OCI-M2 (cell line): Measurements from ENCODE around the gene KCNJ14.
"Not testable (repeated sequence)": the region's sequence is repeated elsewhere in the genome, so short reads cannot be mapped to it uniquely, and the experiment has no call there.

Source experiments
- DNase-seq: peaks from one replicate; lab custom pipeline; 2025; ENCODE audit not compliant: unreplicated experiment; lab: John Stamatoyannopoulos, UW

KCNJ14 gene

GRCh38 chr19:48470856-48471255 lies 15.5 kb downstream of the KCNJ14 start:
- no peak for DNase-seq

GRCh38 chr19:48471836-48472235 lies 16.5 kb downstream of the KCNJ14 start:
- no peak for DNase-seq

GRCh38 chr19:48473161-48473966 lies 18.0 kb downstream of the KCNJ14 start:
- DNase-seq = no peak

GRCh38 chr19:48474084-48474592 lies 18.8 kb downstream of the KCNJ14 start:
- DNase-seq = no peak

- DNase-seq = no peak
These were observed 20.1 kb downstream of the KCNJ14 start for GRCh38 chr19:48475369-48476068.

GRCh38 chr19:48476176-48476575 lies 20.8 kb downstream of the KCNJ14 start:
- DNase-seq = no peak

- no peak for DNase-seq
These were observed 21.8 kb downstream of the KCNJ14 start for GRCh38 chr19:48477067-48477685.

- no peak for DNase-seq
These were observed 22.4 kb downstream of the KCNJ14 start for GRCh38 chr19:48477698-48478338.

GRCh38 chr19:48478339-48479256 lies 23.2 kb downstream of the KCNJ14 start:
- DNase-seq = no peak

- no peak for DNase-seq
These were observed 24.3 kb downstream of the KCNJ14 start for GRCh38 chr19:48479686-48480085.

GRCh38 chr19:48480183-48480557 lies 24.8 kb downstream of the KCNJ14 start:
- no peak for DNase-seq

- no peak for DNase-seq
These were observed 25.5 kb downstream of the KCNJ14 start for GRCh38 chr19:48480558-48481500.

- no peak for DNase-seq
These were observed 26.7 kb downstream of the KCNJ14 start for GRCh38 chr19:48481846-48482639.

GRCh38 chr19:48483301-48483700 lies 27.9 kb downstream of the KCNJ14 start:
- no peak for DNase-seq

GRCh38 chr19:48484247-48484893 lies 29.0 kb downstream of the KCNJ14 start:
- no peak for DNase-seq

GRCh38 chr19:48484931-48485612 lies 29.7 kb downstream of the KCNJ14 start:
- no peak for DNase-seq

- not testable (repeated sequence) for DNase-seq
These were observed 31.3 kb downstream of the KCNJ14 start for GRCh38 chr19:48486706-48487105.
